GM23338 (cell line): ENCODE measurements around the gene LMAN1L. TPM values are rescaled to one million over a fixed set of nuclear protein-coding genes. Genes with fewer than 3 reads are reported as not detected.
A peak's percentile ranks its signal among the peaks of the same experiment; 100 is the strongest.

Source experiments
- ATAC-seq: fragments of 200-7000 bp; cut with Tn5 transposase; 3 replicates; pipeline ENCODE4 v1.9.1; 2020
- DNase-seq: peaks from one replicate; pipeline ENCODE4 v3.0.0-alpha.2; 2015; ENCODE audit warnings: low spot score
- H2AFZ ChIP-seq: fragments of 200-600 bp; sonication (generic); 2 replicates; pipeline ENCODE4 v1.8.0; 2016; ENCODE audit warnings: antibody characterized with exemption, mild to moderate bottlenecking, moderate library complexity
- H3F3A ChIP-seq: fragments of 200-600 bp; sonication (generic); replicated peaks from 2 replicates; pipeline ENCODE4 v1.8.0; 2017; ENCODE audit warnings: antibody characterized with exemption, mixed run types, low read depth
- H3K27ac ChIP-seq: fragments of 200-600 bp; sonication (generic); 2 replicates; pipeline ENCODE4 v1.6.1; 2016; ENCODE audit warnings: low read depth
- H3K27me3 ChIP-seq: fragments of 200-600 bp; sonication (generic); 2 replicates; pipeline ENCODE4 v1.8.0; 2016; ENCODE audit warnings: mild to moderate bottlenecking, mixed run types, moderate library complexity; ENCODE audit not compliant: insufficient read depth
- H3K36me3 ChIP-seq: fragments of 200-600 bp; sonication (generic); 2 replicates; pipeline ENCODE4 v1.8.0; 2016; ENCODE audit warnings: mild to moderate bottlenecking; ENCODE audit not compliant: insufficient read depth
- H3K4me1 ChIP-seq: fragments of 200-600 bp; sonication (generic); 2 replicates; pipeline ENCODE4 v1.8.0; 2016; ENCODE audit warnings: mild to moderate bottlenecking, moderate library complexity; ENCODE audit not compliant: insufficient read depth
- H3K4me2 ChIP-seq: fragments of 200-600 bp; sonication (generic); 2 replicates; pipeline ENCODE4 v1.7.1; 2017; ENCODE audit warnings: mixed run types
- H3K4me3 ChIP-seq: fragments of 200-600 bp; sonication (generic); 2 replicates; pipeline ENCODE4 v1.6.1; 2016; ENCODE audit warnings: mixed run types
- H3K79me2 ChIP-seq: fragments of 200-600 bp; sonication (generic); replicated peaks from 2 replicates; pipeline ENCODE4 v1.8.0; 2017; ENCODE audit warnings: mild to moderate bottlenecking; ENCODE audit not compliant: insufficient read depth
- H3K9me2 ChIP-seq: fragments of 200-600 bp; sonication (generic); 2 replicates; pipeline ENCODE4 v1.8.0; 2017; ENCODE audit not compliant: insufficient read depth
- H4K20me1 ChIP-seq: fragments of 200-600 bp; sonication (generic); replicated peaks from 2 replicates; pipeline ENCODE4 v1.8.0; 2017; ENCODE audit warnings: mild to moderate bottlenecking; ENCODE audit not compliant: insufficient read depth
- H3K27ac Mint-ChIP-seq: 2 replicates; pipeline ENCODE4 v1.8.0; 2020; ENCODE audit warnings: inconsistent platforms, mild to moderate bottlenecking, moderate library complexity, mixed read lengths
- H3K27me3 Mint-ChIP-seq: 3 replicates; pipeline ENCODE4 v1.8.0; 2022; ENCODE audit warnings: low read depth, mild to moderate bottlenecking, moderate library complexity, mixed read lengths, inconsistent platforms; ENCODE audit not compliant: insufficient read depth, poor library complexity
- H3K36me3 Mint-ChIP-seq: 3 replicates; pipeline ENCODE4 v1.8.0; 2021; ENCODE audit warnings: low read depth, mild to moderate bottlenecking, inconsistent platforms, moderate library complexity, mixed read lengths
- H3K4me1 Mint-ChIP-seq: 3 replicates; pipeline ENCODE4 v1.8.0; 2020; ENCODE audit warnings: mild to moderate bottlenecking, inconsistent platforms, mixed read lengths
- H3K4me3 Mint-ChIP-seq: 3 replicates; pipeline ENCODE4 v1.8.0; 2021; ENCODE audit warnings: moderate library complexity, mild to moderate bottlenecking, inconsistent platforms, mixed read lengths
- H3K9me3 Mint-ChIP-seq: 3 replicates; pipeline ENCODE4 v1.8.0; 2020; ENCODE audit warnings: moderate library complexity, mild to moderate bottlenecking, inconsistent platforms, mixed read lengths
- CREB1 ChIP-seq: fragments of 250-450 bp; sonication (Bioruptor Pico); IDR thresholded peaks from 2 replicates; pipeline ENCODE4 v1.5.0; 2020; ENCODE audit warnings: low read depth, mild to moderate bottlenecking, moderate library complexity
- CTCF ChIP-seq, 2 experiments: fragments of 200-600 bp in 1 of 2; sonication (generic) in 1 of 2; conservative IDR thresholded peaks; 2 replicates each; pipeline versions ENCODE4 v1.5.1 to v1.6.1; 2016 to 2017; ENCODE audit warnings: antibody characterized with exemption in 2 of 2, low read depth in 2 of 2, mild to moderate bottlenecking in 2 of 2, moderate library complexity in 1 of 2
- ETS1 ChIP-seq: IDR thresholded peaks from 2 replicates; pipeline ENCODE4 v1.6.1; 2016; ENCODE audit warnings: antibody characterized with exemption
- EZH2 ChIP-seq: fragments of 200-600 bp; sonication (generic); IDR thresholded peaks from one replicate; pipeline ENCODE4 v1.8.0; 2017; ENCODE audit warnings: antibody characterized with exemption, mild to moderate bottlenecking, low read depth; ENCODE audit not compliant: unreplicated experiment
- JUNB ChIP-seq: IDR thresholded peaks from one replicate; pipeline ENCODE4 v1.6.1; 2016; ENCODE audit warnings: antibody characterized with exemption; ENCODE audit not compliant: unreplicated experiment
- NANOG ChIP-seq: IDR thresholded peaks from 2 replicates; pipeline ENCODE4 v1.6.1; 2016; ENCODE audit warnings: antibody characterized with exemption, borderline replicate concordance
- REST ChIP-seq: IDR thresholded peaks from one replicate; pipeline ENCODE4 v1.6.1; 2018; ENCODE audit warnings: antibody characterized with exemption; ENCODE audit not compliant: unreplicated experiment
- STAT1 ChIP-seq: IDR thresholded peaks from one replicate; pipeline ENCODE4 v1.6.1; 2016; ENCODE audit warnings: antibody characterized with exemption; ENCODE audit not compliant: unreplicated experiment
- ZNF114 ChIP-seq: fragments of 250-450 bp; sonication (Bioruptor Pico); IDR thresholded peaks from 2 replicates; pipeline ENCODE4 v1.5.0; 2020; ENCODE audit warnings: mild to moderate bottlenecking, moderate library complexity
- ZNF331 ChIP-seq: fragments of 250-450 bp; sonication (Bioruptor Pico); IDR thresholded peaks from 2 replicates; pipeline ENCODE4 v1.5.0; 2020; ENCODE audit warnings: low read depth, mild to moderate bottlenecking, moderate library complexity
- ZNF462 ChIP-seq: fragments of 250-450 bp; sonication (Bioruptor Pico); IDR thresholded peaks from 2 replicates; pipeline ENCODE4 v1.5.0; 2020; ENCODE audit warnings: mild to moderate bottlenecking, moderate library complexity
- polyA plus RNA-seq: library from polyadenylated mRNA; unstranded; fragments of >200 nt; fragmentation: Nextera tagmentation; extraction: Ambion mirVana; gene quantifications from 2 replicates; pipeline ENCODE4 v1.2.1, GENCODE V29; 2016
- total RNA-seq: library from RNA; depleted of rRNA; stranded (reverse); fragments of >200 nt; shearing (Covaris generic); gene quantifications from 2 replicates; pipeline ENCODE4 v1.2.3, GENCODE V29; 2014

LMAN1L gene
- total and polyA plus RNA-seq, 2 experiments from 2014 or later = not detected

- no peaks in the 10 kb centered on the region for H3K36me3 ChIP-seq
- no peak overlapping the region for H3K27ac ChIP-seq
- H2AFZ ChIP-seq = no peak overlapping the region
- no peaks in the 10 kb centered on the region for H3K27me3 ChIP-seq
- no peak for ATAC-seq
- Mint-ChIP-seq H3K36me3 (no peaks in the 10 kb centered on the region), H3K27me3 (peaks cover 22% of the 10 kb centered on the region), H3K4me3 (no peak overlapping the region; the same call in 2 of the 3 replicates), H3K4me1 (peaks cover 38% of the 10 kb centered on the region), H3K9me3 (no peaks in the 10 kb centered on the region), H3K27ac (no peak overlapping the region)
- H3K4me2 ChIP-seq = peak overlapping the region; percentile 69
- H3K4me3 ChIP-seq = no peak overlapping the region
- H3K9me2 ChIP-seq = no peaks in the 10 kb centered on the region
- TF ChIP-seq JUNB = no peak
- no peak for TF ChIP-seq ZNF331
- TF ChIP-seq ZNF462 (CRISPR knock-in tag) = no peak
- no peak for TF ChIP-seq STAT1
- TF ChIP-seq REST = no peak
- TF ChIP-seq EZH2 = no peak
- TF ChIP-seq CREB1 (CRISPR knock-in tag) = no peak
- TF ChIP-seq ETS1 = no peak
- TF ChIP-seq NANOG = no peak
- no peak for TF ChIP-seq CTCF (conservative IDR thresholded peaks at IDR 0.05; ENCODE audit: low read depth in 2 of 2)
- TF ChIP-seq ZNF114 = no peak
- H3F3A ChIP-seq = peaks cover 7% of the 10 kb centered on the region
- H4K20me1 ChIP-seq = peaks cover 47% of the 10 kb centered on the region
- H3K79me2 ChIP-seq = peaks cover 16% of the 10 kb centered on the region
- peaks cover 31% of the 10 kb centered on the region for H3K4me1 ChIP-seq
- DNase-seq = no peak
Observed at GRCh38 chr15:74788042-74788682, 24.5 kb upstream of the LMAN1L start.
